Measurements from ENCODE around the gene SULT1A4. TPM values are rescaled to one million over a fixed set of nuclear protein-coding genes. Genes with fewer than 3 reads are reported as not detected.
"Not testable (repeated sequence)": the region's sequence is repeated elsewhere in the genome, so short reads cannot be mapped to it uniquely, and the experiment has no call there.

The SULT1A4 gene
- 20.9 TPM for total RNA-seq

GRCh38 chr16:29459706-29460646 is at the start of gene SULT1A4:
Gene SULT1A4 (plus strand): TSS chr16:29459913. CDS start chr16:29461386, 1,473 bp downstream.
- H3K27me3 ChIP-seq; intact Hi-C loops (cut with DNase I); H3K36me3 ChIP-seq; DNase-seq (ENCODE audit: low spot score in 2 of 2); H3K4me3 ChIP-seq; H3K9me3 ChIP-seq; H3K27ac ChIP-seq; H3K4me1 ChIP-seq: not testable (repeated sequence)

GRCh38 chr16:29423587-29423986 is 36.1 kb upstream of the SULT1A4 start:
- DNase-seq (ENCODE audit: low spot score in 2 of 2); intact Hi-C loops (cut with DNase I); H3K27me3 ChIP-seq; H3K36me3 ChIP-seq; H3K4me1 ChIP-seq; H3K9me3 ChIP-seq; H3K4me3 ChIP-seq; H3K27ac ChIP-seq: not testable (repeated sequence)

GRCh38 chr16:29425390-29425789 is 34.3 kb upstream of the SULT1A4 start:
- H3K27me3 ChIP-seq; DNase-seq (ENCODE audit: low spot score in 2 of 2); H3K9me3 ChIP-seq; H3K27ac ChIP-seq; H3K4me3 ChIP-seq; intact Hi-C loops (cut with DNase I); H3K36me3 ChIP-seq; H3K4me1 ChIP-seq: not testable (repeated sequence)

DNA sequence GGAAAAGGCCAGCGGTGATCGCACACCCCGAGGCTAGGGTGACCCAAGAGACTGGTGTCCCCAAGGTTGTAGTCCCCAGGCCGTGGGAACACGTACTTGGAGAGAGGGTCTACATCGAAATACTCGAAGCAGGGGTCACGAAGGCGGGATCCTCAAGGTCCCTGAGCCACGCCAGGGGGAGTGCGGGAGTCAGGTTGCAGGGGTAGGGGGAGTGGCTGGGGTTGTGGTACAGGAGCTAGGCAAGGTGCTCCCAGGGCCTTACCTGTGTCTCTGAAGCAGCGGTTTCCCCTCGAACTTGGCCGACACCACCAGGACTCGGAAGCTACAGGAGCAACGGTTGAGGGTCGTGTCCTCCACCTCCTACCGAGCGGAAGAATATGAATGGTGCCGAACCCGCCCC is 6.0 kb upstream of the SULT1A4 start:
- H3K27ac ChIP-seq; H3K27me3 ChIP-seq; H3K36me3 ChIP-seq; H3K9me3 ChIP-seq; H3K4me1 ChIP-seq; DNase-seq (ENCODE audit: low spot score in 2 of 2); H3K4me3 ChIP-seq; intact Hi-C loops (cut with DNase I): not testable (repeated sequence)

DNA sequence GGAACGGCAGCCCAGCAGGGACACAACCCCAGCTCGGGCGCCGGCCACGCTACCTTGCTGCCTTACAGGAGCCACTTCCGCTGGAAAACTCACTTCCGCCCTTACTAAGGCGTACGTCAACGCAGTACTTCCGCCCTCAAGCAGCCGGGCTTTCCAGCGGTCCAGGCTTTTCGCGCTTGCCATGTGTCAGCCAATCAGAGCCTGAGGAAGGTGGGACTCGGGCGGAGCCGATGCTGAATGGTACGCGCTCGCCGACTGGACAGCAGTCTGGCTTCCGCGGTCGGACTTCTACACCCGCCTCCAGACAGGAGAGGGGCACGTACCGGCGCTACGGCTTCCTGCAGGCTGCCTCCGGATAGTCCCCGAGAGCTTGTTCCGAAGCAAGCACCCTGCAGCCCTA is 5.4 kb upstream of the SULT1A4 start, which contains the start of the genes BOLA2 and SLX1B:
TSS of gene BOLA2 (minus strand) at position 83 of the 400 bp plus-strand sequence. CDS start 98 bp downstream, outside the sequence.
TSS of gene SLX1B (plus strand) at position 265 of the 400 bp plus-strand sequence.
- H3K4me1 ChIP-seq; H3K9me3 ChIP-seq; H3K27me3 ChIP-seq; DNase-seq (ENCODE audit: low spot score in 2 of 2); intact Hi-C loops (cut with DNase I); H3K4me3 ChIP-seq; H3K27ac ChIP-seq; H3K36me3 ChIP-seq: not testable (repeated sequence)

GRCh38 chr16:29454828-29455227 is 4.9 kb upstream of the SULT1A4 start:
- intact Hi-C loops (cut with DNase I); DNase-seq (ENCODE audit: low spot score in 2 of 2): not testable (repeated sequence)

GRCh38 chr16:29457660-29458059 is 2.1 kb upstream of the SULT1A4 start:
- H3K4me3 ChIP-seq; DNase-seq (ENCODE audit: low spot score in 2 of 2); intact Hi-C loops (cut with DNase I); H3K27ac ChIP-seq; H3K36me3 ChIP-seq; H3K27me3 ChIP-seq; H3K9me3 ChIP-seq; H3K4me1 ChIP-seq: not testable (repeated sequence)

More at GRCh38 chr16:29454828-29455227, 4.9 kb upstream of the SULT1A4 start:
- H3K9me3 ChIP-seq, H3K27me3 ChIP-seq, H3K4me3 ChIP-seq, H3K36me3 ChIP-seq, H3K27ac ChIP-seq, H3K4me1 ChIP-seq: not testable (repeated sequence)

DNA sequence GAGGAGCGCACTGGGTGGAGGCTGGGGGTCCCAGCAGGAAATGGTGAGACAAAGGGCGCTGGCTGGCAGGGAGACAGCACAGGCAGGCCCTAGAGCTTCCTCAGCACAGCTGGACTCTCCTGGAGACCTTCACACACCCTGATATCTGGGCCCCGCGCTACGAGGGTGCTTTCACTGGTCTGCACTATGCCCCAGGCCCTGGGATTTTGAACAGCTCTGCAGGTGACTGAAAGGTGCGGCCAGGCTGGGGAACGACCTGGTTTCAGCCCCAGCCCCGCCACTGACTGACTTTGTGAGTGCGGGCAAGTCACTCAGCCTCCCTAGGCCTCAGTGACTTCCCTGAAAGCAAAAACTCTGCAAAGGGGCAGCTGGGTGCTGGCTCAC is 926 bp downstream of the SULT1A4 start:
- H3K36me3 ChIP-seq; H3K4me1 ChIP-seq; DNase-seq (ENCODE audit: low spot score in 2 of 2); H3K27me3 ChIP-seq; H3K4me3 ChIP-seq; H3K9me3 ChIP-seq; H3K27ac ChIP-seq; intact Hi-C loops (cut with DNase I): not testable (repeated sequence)

DNA sequence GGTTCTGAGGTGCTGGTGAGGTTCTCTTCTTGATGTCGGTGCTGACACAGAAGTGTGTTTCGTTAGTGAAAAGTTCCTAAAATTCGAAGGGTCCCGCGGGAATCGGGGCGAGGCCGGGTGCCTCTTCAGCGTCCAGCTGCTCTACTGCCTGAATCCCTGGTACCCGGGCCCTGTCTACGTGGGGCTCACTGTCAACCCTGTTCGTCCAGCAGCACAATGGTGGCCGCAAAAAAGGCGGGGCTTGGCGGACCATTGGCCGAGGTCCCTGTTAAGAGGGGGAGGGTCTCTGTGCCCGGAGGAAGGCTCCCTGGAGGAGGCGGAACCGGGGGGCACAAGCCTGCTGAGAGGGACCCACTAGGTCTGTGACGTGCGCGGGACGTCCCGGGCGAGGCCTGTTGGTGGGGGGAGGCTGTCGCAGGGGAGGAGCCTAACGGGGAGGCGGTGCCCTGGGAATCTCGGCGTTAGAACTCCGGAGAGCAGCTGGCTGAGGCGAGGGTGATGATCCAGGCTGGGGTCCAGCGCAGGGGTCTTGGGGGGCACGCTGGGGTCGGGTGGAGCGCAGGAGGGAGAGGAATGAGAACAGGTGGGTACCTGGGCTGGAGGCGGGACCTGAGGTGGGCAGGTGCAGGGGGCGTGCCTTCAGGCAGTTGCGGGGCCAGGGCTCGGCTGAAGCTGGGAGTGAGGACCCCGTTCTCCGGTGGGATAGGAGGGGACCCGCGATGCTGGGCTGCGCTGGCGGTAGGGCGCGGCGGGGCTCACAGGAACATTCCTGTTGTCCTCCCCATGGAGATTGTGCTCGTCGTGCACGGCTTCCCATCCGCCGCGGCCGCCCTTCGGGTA is 6.5 kb downstream of the SULT1A4 start:
- not testable (repeated sequence) for H3K36me3 ChIP-seq, H3K27me3 ChIP-seq

DNA sequence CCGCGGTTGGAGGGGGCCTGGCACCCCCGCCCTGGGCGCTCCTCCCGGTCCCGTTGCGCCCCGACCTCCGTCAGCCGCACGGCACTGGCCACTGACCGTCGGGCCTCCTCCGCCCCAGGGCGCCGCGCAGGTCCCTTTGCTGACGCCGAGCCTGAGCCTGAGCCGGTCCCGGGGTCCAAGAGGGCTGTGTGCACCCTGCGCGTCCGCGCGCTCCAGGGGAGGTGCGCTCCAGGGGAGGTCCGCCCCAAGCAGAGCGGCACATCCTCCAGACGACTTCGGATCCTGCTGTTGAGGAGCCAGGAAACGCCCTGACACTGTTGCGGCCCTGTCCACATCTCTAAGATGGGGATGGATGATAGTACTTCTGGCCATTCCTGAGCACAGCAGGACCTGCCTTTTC is 7.2 kb downstream of the SULT1A4 start:
- H3K9me3 ChIP-seq; H3K27me3 ChIP-seq; H3K4me1 ChIP-seq; H3K27ac ChIP-seq; intact Hi-C loops (cut with DNase I); DNase-seq (ENCODE audit: low spot score in 2 of 2); H3K36me3 ChIP-seq; H3K4me3 ChIP-seq: not testable (repeated sequence)

More for the DNA sequence above, 6.5 kb downstream of the SULT1A4 start:
- H3K9me3 ChIP-seq; intact Hi-C loops (cut with DNase I); H3K4me3 ChIP-seq; H3K27ac ChIP-seq; DNase-seq (ENCODE audit: low spot score in 2 of 2); H3K4me1 ChIP-seq: not testable (repeated sequence)

DNA sequence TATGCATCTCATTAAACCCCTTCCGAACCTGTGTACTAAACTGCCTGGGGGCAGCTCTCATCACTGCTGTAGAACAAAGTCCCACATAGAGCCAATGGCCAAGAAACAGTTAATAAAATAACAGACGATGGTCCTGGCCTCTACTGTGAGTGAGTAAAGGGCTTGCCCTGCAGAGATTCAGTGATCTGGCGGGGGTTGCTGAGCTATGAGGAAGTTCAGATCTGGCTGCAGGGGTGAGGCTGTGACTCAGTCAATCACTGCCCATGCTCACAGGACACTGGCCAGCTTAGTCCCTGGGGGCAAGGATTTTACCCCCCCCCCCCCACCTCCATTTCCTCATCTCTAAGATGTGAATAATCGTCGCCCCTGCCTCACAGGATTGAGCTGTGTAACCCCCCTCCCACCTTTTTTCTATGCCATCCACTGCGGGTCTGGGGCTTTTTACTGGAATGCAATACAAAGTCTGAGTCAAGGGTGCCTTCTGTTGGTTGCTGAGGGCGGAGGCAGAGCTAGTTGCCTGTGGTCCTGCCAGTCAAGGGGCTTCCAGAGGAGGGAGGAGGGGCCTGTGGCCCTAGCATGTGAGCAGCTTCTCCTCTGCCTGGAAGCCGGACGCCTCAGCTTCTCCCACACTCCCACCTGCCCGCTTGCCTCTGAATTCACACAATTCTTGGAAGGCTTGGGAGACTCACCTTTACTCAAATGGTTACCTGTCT is 8.1 kb downstream of the SULT1A4 start:
- intact Hi-C loops (cut with DNase I), result not testable (repeated sequence)

GRCh38 chr16:29469660-29470059 is 9.9 kb downstream of the SULT1A4 start:
- H3K27me3 ChIP-seq; H3K36me3 ChIP-seq; intact Hi-C loops (cut with DNase I); H3K9me3 ChIP-seq; H3K4me1 ChIP-seq; H3K27ac ChIP-seq: not testable (repeated sequence)
- DNase-seq (ENCODE audit: low spot score in 2 of 2), result peak; percentile 18 to 71
- peak overlapping the region in 1 of 2 donors; percentile 48 for H3K4me3 ChIP-seq

More for the DNA sequence above, 8.1 kb downstream of the SULT1A4 start:
- H3K27ac ChIP-seq; H3K9me3 ChIP-seq; H3K27me3 ChIP-seq; H3K4me3 ChIP-seq; H3K36me3 ChIP-seq; DNase-seq (ENCODE audit: low spot score in 2 of 2); H3K4me1 ChIP-seq: not testable (repeated sequence)

- H3K9me3 ChIP-seq; DNase-seq (ENCODE audit: low spot score in 2 of 2); intact Hi-C loops (cut with DNase I); H3K4me3 ChIP-seq; H3K27ac ChIP-seq; H3K4me1 ChIP-seq; H3K27me3 ChIP-seq; H3K36me3 ChIP-seq: not testable (repeated sequence)
Measured at GRCh38 chr16:29472065-29472464, 12.4 kb downstream of the SULT1A4 start.
